Panc1 (cell line): ENCODE data around the gene NLRP6.

Source experiments
- CTCF ChIP-seq: fragments of 450-650 bp; IDR thresholded peaks from 2 replicates; pipeline ENCODE4 v1.5.1; 2017; ENCODE audit warnings: mild to moderate bottlenecking
- POLR2AphosphoS5 ChIP-seq: IDR thresholded peaks from 2 replicates; pipeline ENCODE4 v1.6.1; 2012; ENCODE audit warnings: mild to moderate bottlenecking, low read depth, low read length, moderate library complexity
- REST ChIP-seq, 2 experiments: IDR thresholded peaks; 2 replicates each; pipeline ENCODE4 v1.6.1; 2011 to 2012; ENCODE audit warnings: low read depth in 2 of 2, control low read depth in 1 of 2, low read length in 1 of 2, mild to moderate bottlenecking in 1 of 2, moderate library complexity in 1 of 2; ENCODE audit not compliant: insufficient read depth in 1 of 2
- TCF7L2 ChIP-seq: IDR thresholded peaks from 2 replicates; pipeline ENCODE4 v1.6.1; 2011; ENCODE audit warnings: mild to moderate bottlenecking, low read depth, low read length, inconsistent platforms

- TF ChIP-seq CTCF (no peak), TCF7L2 (no peak), POLR2AphosphoS5 (no peak), REST (IDR thresholded peaks at IDR 0.05; ENCODE audit: insufficient read depth in 1 of 2, low read depth in 2 of 2, low read length in 1 of 2) (no peak)
Measured at GRCh38 chr11:252666-253065, 25.5 kb upstream of the NLRP6 start.
